Stimulated activated naive B cell treated with anti-CD40 and anti-IgM and Interleukin-4, amounts not matched to agents 10 μg/mL and 1 μg/mL and 100 μg/mL, for 72 hours (primary cell): ENCODE data around the gene KANK2.
"Not testable (repeated sequence)": the region's sequence is repeated elsewhere in the genome, so short reads cannot be mapped to it uniquely, and the experiment has no call there.

Experiments
- ATAC-seq, 2 donors: fragments of 150-1000 bp; cut with Tn5 transposase; replicated peaks; 2 replicates each; pipeline ENCODE4 v1.10.0; 2021; ENCODE audit warnings: moderate library complexity in 1 of 2
- DNase-seq: peaks from one replicate; pipeline ENCODE4 v3.0.0; 2021
- H3K27ac Mint-ChIP-seq: one replicate; pipeline ENCODE4 v1.8.0; 2022; ENCODE audit warnings: mild to moderate bottlenecking, mixed read lengths
- H3K27me3 Mint-ChIP-seq, 2 donors: one replicate each; pipeline ENCODE4 v1.8.0; 2022; ENCODE audit warnings: mixed read lengths in 2 of 2
- H3K36me3 Mint-ChIP-seq, 2 donors: one replicate each; pipeline ENCODE4 v1.8.0; 2022; ENCODE audit warnings: mixed read lengths in 2 of 2, mild to moderate bottlenecking in 1 of 2
- H3K4me1 Mint-ChIP-seq, 2 donors: one replicate each; pipeline ENCODE4 v1.8.0; 2022; ENCODE audit warnings: mixed read lengths in 2 of 2, mild to moderate bottlenecking in 1 of 2
- H3K4me3 Mint-ChIP-seq, 2 donors: one replicate each; pipeline ENCODE4 v1.8.0; 2022; ENCODE audit warnings: mild to moderate bottlenecking in 2 of 2, mixed read lengths in 2 of 2, moderate library complexity in 1 of 2
- H3K9me3 Mint-ChIP-seq, 2 donors: one replicate each; pipeline ENCODE4 v1.8.0; 2022; ENCODE audit warnings: mixed read lengths in 2 of 2, mild to moderate bottlenecking in 1 of 2

The KANK2 gene

DNA sequence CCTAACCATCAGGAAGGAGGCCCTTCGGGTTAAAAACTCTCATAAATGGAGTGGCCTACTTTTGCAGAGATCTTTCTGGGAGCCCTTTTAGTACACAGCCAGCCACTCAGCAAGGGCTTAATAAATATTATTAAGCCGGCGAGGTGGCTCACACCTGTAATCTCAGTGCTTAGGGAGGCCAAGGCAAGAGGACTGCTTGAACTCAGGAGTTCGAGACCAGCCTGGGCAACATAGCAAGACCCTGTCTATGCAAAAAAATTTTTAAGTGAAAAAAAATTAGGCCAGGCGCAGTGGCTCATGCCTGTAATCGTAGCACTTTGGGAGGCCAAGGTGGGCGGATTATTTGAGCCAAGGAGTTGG, 810 bp upstream of the KANK2 start:
- Mint-ChIP-seq H3K9me3 (no peaks in the 10 kb centered on the region), H3K36me3 (no peaks in the 10 kb centered on the region), H3K27me3 (peaks cover 25 to 28% of the 10 kb centered on the region in 2 donors), H3K4me3 (peak overlapping the region; percentile 50 to 69), H3K27ac (no peak overlapping the region), H3K4me1 (peaks cover 18 to 20% of the 10 kb centered on the region in 2 donors)
- ATAC-seq (no peak), DNase-seq (no peak)

DNA sequence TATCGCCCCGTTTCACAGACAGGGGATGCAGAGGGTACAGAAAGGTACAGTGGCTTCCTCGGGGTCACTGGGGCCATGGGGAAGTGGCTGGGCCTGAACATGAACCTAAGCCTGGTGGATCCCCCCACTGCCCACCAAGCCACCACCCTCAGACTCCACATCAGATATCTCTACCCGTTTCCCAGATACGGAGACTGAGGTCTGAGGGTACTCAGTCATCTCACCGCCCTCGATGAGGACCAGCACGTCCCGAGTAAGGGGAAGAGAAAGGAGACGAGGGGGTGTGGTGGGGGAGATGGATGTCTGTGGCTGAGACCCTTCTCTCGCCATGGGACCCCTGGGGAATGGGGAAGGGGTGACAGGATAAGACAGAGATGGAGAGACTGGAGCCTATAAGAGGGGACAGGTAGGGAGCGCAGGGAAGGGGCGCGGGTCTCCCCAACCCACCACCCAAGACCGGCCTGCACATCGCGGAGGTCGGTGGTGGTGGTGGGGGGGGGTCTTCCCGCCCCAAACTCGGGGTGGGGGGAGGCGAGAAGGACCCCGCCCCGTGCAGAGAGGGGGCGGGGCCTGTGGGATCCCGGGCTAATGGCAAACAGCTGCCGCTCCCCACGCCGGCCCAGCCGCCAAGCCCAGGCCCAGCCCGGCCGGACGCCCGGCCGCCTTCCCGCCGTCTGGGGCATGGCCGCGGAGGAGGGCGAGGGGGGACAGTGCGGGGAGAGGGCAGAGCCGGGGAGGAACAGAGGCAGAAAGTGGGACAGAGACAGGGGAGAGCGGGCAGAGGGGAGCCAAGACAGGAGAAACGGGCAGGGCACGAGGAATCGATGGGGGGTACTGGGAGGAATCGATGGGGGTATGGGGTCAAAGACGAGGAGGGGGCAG, 698 bp downstream of the KANK2 start:
- Mint-ChIP-seq H3K4me3 (peak overlapping the region; percentile 69 to 82), H3K9me3 (no peaks in the 10 kb centered on the region), H3K4me1 (peaks cover 15 to 19% of the 10 kb centered on the region in 2 donors), H3K36me3 (no peaks in the 10 kb centered on the region), H3K27me3 (peaks cover 17 to 25% of the 10 kb centered on the region in 2 donors), H3K27ac (no peak overlapping the region)
- no peak for DNase-seq
- peak; percentile 2 to 3 for ATAC-seq

DNA sequence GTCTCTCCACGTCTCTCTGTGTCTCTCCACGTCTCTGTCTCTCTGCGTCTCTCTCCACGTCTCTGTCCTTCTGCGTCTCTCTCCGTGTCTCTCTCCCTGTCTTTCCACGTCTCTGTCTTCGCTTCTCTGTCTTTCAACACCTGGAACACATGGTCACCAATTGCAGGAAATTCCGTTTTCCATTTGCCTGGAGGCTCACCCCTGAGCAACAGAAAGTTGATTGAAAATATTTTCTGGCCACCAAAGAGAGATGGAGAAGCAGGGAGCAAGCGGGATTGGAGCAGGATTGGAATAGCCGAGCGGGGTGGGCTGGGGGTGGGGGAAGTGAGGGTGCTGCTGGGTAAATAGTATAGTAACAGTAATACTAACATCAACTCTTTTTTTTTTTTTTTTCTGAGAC, 1.7 kb downstream of the KANK2 start:
- no peak overlapping the region for H3K4me3 Mint-ChIP-seq
- DNase-seq: no peak
- H3K36me3 Mint-ChIP-seq: no peaks in the 10 kb centered on the region
- H3K27me3 Mint-ChIP-seq: peaks cover 17 to 25% of the 10 kb centered on the region in 2 donors
- ATAC-seq: no peak
- H3K4me1 Mint-ChIP-seq: peaks cover 15 to 19% of the 10 kb centered on the region in 2 donors
- H3K27ac Mint-ChIP-seq: no peak overlapping the region
- H3K9me3 Mint-ChIP-seq: no peaks in the 10 kb centered on the region

- Mint-ChIP-seq H3K4me3 (no peak overlapping the region), H3K27me3 (peaks cover 17 to 25% of the 10 kb centered on the region in 2 donors), H3K9me3 (no peaks in the 10 kb centered on the region), H3K4me1 (peaks cover 15 to 19% of the 10 kb centered on the region in 2 donors), H3K36me3 (no peaks in the 10 kb centered on the region), H3K27ac (no peak overlapping the region)
- DNase-seq: no peak
- ATAC-seq: no peak
Observed at GRCh38 chr19:11194656-11195558, 2.4 kb downstream of the KANK2 start.

DNA sequence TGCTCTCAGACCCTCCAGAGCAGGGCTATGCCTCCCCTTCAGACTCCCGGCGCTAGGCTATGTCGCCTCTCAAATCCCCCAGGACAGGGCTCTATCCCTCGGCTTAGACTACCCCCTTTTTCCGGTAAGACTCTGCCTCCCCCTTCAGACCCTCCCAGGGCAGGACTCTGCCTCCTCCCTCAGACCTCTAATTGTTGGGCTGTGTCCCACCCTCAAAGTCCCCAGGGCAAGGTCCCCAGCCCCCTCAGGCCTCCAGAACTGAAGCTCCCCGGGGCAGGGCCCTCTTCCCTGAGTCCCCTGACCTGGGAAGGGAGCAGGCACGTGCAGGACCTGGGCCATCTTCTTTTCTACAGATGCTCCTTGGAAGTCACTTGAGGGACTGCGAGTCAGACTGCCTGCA, 3.2 kb downstream of the KANK2 start:
- H3K27me3 Mint-ChIP-seq: peaks cover 17 to 25% of the 10 kb centered on the region in 2 donors
- DNase-seq: no peak
- H3K4me1 Mint-ChIP-seq: peaks cover 15 to 19% of the 10 kb centered on the region in 2 donors
- no peak overlapping the region for H3K27ac Mint-ChIP-seq
- H3K9me3 Mint-ChIP-seq: no peaks in the 10 kb centered on the region
- ATAC-seq: no peak
- H3K36me3 Mint-ChIP-seq: no peaks in the 10 kb centered on the region
- H3K4me3 Mint-ChIP-seq: no peak overlapping the region

GRCh38 chr19:11192957-11193939, 4.1 kb downstream of the KANK2 start:
- Mint-ChIP-seq H3K36me3 (no peaks in the 10 kb centered on the region), H3K9me3 (no peaks in the 10 kb centered on the region), H3K27me3 (peaks cover 17 to 25% of the 10 kb centered on the region in 2 donors), H3K4me3 (no peak overlapping the region), H3K27ac (no peak overlapping the region), H3K4me1 (peaks cover 15 to 19% of the 10 kb centered on the region in 2 donors)
- DNase-seq (no peak), ATAC-seq (no peak)

- DNase-seq (no peak), ATAC-seq (peak in 1 of 2 donors; percentile 44)
- H3K27me3 Mint-ChIP-seq: peaks cover 17 to 21% of the 10 kb centered on the region in 2 donors
- no peak overlapping the region for H3K27ac Mint-ChIP-seq
- no peak overlapping the region for H3K4me3 Mint-ChIP-seq
- no peaks in the 10 kb centered on the region for H3K9me3 Mint-ChIP-seq
- H3K36me3 Mint-ChIP-seq: no peaks in the 10 kb centered on the region
- H3K4me1 Mint-ChIP-seq: peaks cover 13 to 21% of the 10 kb centered on the region in 2 donors
Observed at GRCh38 chr19:11191934-11192333, 5.4 kb downstream of the KANK2 start.

GRCh38 chr19:11191273-11191755, 6.0 kb downstream of the KANK2 start:
- H3K4me1 Mint-ChIP-seq: peaks cover 10 to 21% of the 10 kb centered on the region in 2 donors
- no peak overlapping the region for H3K4me3 Mint-ChIP-seq
- no peaks in the 10 kb centered on the region for H3K36me3 Mint-ChIP-seq
- DNase-seq (no peak), ATAC-seq (peak; percentile 36 to 57)
- H3K27me3 Mint-ChIP-seq: peaks cover 13 to 15% of the 10 kb centered on the region in 2 donors
- no peaks in the 10 kb centered on the region for H3K9me3 Mint-ChIP-seq
- H3K27ac Mint-ChIP-seq: no peak overlapping the region

GRCh38 chr19:11190501-11190900, 6.8 kb downstream of the KANK2 start:
- peaks cover 7 to 9% of the 10 kb centered on the region in 2 donors for H3K27me3 Mint-ChIP-seq
- ATAC-seq (no peak), DNase-seq (no peak)
- no peaks in the 10 kb centered on the region for H3K9me3 Mint-ChIP-seq
- peaks cover 6 to 21% of the 10 kb centered on the region in 2 donors for H3K4me1 Mint-ChIP-seq
- no peaks in the 10 kb centered on the region for H3K36me3 Mint-ChIP-seq
- H3K4me3 Mint-ChIP-seq: no peak overlapping the region
- H3K27ac Mint-ChIP-seq: no peak overlapping the region

DNA sequence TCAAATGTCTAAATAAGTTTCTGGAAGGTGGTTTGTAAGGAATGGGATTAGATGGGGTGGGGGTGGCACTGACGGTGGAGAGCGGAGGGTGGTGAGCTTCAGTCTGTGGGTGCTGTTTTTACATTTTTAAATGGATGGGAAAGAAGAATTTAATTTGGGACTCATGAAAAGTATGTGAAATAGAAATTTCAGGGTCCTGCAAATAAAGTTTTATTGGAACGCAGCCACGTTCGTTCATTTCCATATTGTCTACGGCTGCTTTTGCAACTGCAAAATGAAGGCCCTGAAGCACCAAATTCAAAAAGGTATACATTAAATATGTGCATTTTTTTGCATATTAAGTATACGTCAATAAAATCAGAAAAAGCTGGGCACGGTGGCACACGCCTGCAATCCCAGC, 9.9 kb downstream of the KANK2 start:
- ATAC-seq (no peak), DNase-seq (no peak)
- Mint-ChIP-seq H3K9me3 (peaks cover 0 to 4% of the 10 kb centered on the region in 2 donors), H3K4me1 (peaks cover 2 to 14% of the 10 kb centered on the region in 2 donors), H3K4me3 (no peak overlapping the region), H3K36me3 (no peaks in the 10 kb centered on the region), H3K27me3 (no peaks in the 10 kb centered on the region), H3K27ac (no peak overlapping the region)

DNA sequence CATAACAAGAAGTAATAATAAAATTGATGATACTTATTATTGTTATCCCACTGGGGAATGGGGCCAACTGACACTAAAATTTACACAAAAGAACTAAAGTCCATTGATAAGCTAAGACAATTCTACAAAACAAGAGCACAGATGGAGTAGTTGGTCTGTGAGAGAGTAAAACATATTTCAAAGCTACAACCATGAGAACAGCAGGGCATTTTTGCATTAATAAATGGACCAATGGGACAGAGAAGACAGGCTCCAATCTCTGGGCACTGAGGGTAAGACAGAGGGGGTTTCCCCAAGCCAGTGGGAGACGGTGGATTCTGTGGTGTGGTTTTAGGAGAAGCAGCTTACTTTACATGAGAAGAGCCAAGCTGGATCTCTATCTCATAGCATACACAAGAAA, 14.4 kb downstream of the KANK2 start:
- Mint-ChIP-seq H3K27ac (no peak overlapping the region), H3K9me3 (peaks cover 0 to 4% of the 10 kb centered on the region in 2 donors), H3K27me3 (peaks cover 5% of the 10 kb centered on the region in 2 donors), H3K4me1 (peaks cover 14 to 29% of the 10 kb centered on the region in 2 donors), H3K4me3 (no peak overlapping the region), H3K36me3 (no peaks in the 10 kb centered on the region)
- ATAC-seq (no peak), DNase-seq (no peak)

GRCh38 chr19:11181488-11181887, 15.9 kb downstream of the KANK2 start:
- Mint-ChIP-seq H3K27me3 (peaks cover 5 to 11% of the 10 kb centered on the region in 2 donors), H3K36me3 (no peaks in the 10 kb centered on the region), H3K4me1 (peaks cover 12 to 18% of the 10 kb centered on the region in 2 donors), H3K9me3 (peaks cover 0 to 4% of the 10 kb centered on the region in 2 donors), H3K27ac (no peak overlapping the region), H3K4me3 (no peak overlapping the region)
- ATAC-seq (no peak), DNase-seq (no peak)

GRCh38 chr19:11180975-11181374, 16.4 kb downstream of the KANK2 start:
- peaks cover 5 to 12% of the 10 kb centered on the region in 2 donors for H3K27me3 Mint-ChIP-seq
- not testable (repeated sequence) for ATAC-seq, H3K36me3 Mint-ChIP-seq, H3K9me3 Mint-ChIP-seq, H3K27ac Mint-ChIP-seq, DNase-seq, H3K4me3 Mint-ChIP-seq
- H3K4me1 Mint-ChIP-seq: peaks cover 12 to 15% of the 10 kb centered on the region in 2 donors
